NCI-H69 (cell line): ENCODE measurements around the gene CHN2.

Experiments
- DNase-seq: peaks from one replicate; lab custom pipeline; 2025; lab: John Stamatoyannopoulos, UW

Gene CHN2

DNA sequence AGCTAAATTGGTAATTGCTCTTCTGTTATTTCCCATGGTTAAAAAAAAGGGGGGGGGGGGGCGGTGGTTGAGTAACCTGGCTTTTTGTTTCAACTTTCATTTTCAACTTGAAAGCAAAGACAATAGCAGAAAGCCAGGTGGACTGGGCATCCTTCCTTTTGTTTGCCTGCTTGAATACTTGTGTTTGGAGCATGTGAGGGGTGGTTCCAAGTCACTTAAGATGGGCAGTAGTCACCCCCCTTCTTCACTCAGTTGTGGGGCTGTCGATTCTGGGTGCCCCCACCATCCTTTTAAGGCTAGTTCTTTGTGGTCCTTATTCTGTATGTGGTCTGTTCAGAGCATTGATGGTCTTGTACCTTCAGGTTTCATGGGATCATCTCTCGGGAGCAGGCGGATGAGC is 203.4 kb downstream of the CHN2 start:
- DNase-seq: peak; percentile 55

DNA sequence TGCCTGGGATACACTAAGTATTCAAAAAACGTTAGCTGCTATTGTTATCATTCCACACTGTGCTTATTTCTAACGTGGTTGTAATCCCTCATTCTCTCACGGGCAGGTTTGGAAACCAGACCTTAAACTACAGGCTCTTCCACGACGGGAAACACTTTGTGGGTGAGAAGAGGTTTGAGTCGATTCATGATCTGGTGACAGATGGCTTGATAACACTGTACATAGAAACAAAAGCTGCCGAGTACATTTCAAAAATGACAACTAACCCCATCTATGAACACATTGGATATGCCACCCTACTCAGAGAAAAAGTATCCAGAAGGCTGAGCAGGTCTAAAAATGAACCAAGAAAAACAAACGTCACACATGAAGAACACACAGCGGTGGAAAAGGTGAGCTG is 205.9 kb downstream of the CHN2 start:
- DNase-seq: no peak

DNA sequence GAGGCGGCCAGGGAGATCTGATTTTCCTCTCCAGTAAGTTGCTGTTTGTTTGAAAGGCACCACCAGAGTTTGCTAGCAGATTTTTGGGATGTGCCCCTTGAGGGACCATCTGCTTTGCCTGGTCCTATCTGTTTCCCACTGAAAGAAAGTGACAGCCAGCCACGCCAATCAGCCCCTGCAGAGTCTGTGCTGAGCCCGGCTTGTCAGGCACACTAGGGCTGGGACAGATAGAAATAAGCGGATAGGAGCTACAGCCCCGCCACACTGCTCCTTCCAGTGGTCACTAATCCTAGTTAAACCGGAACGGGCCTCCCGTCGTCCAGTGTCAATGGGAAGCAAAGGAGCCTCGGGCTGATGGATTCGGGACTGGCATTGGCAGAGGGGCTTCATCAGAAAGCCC is 207.2 kb downstream of the CHN2 start:
- no peak for DNase-seq

DNA sequence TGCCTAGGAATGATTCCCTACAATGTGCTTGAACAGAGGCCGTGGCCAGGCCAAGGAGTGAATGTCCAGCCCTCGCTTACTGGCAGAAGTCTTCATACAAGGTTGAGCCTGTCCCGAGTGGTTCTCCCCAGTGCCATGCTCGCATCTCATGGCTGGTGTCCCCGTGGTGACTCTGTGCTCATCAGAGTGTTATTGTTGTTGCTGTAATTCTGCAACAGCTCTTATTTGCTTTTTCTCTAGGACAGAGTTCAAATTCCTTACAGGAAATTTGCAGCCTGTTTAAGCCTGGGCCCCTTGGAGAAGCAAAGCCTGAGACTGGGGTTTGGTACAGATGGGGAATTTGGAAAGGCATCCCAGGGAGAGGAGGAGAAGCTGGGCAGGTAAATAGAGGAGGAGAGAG is 211.3 kb downstream of the CHN2 start:
- DNase-seq: no peak

DNA sequence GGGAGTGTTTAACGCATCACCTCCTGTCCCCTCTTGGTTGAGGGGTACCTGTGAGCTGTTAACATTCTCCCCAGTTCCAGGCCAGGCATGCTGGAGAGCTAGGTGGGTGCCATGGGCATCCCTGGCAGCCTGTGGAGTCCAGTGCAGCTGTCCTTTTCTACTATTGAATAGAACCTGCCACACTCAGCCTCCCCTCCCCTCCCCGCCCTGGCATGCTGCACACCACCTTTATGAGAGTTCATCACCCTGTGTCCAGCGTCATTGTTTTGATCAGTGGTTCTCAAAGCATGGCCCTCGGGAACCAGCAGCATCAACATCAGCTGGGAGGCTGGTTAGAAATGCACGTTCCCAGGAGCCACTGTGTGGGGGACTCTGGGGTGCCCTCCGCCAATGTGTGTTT is 211.8 kb downstream of the CHN2 start:
- no peak for DNase-seq

DNA sequence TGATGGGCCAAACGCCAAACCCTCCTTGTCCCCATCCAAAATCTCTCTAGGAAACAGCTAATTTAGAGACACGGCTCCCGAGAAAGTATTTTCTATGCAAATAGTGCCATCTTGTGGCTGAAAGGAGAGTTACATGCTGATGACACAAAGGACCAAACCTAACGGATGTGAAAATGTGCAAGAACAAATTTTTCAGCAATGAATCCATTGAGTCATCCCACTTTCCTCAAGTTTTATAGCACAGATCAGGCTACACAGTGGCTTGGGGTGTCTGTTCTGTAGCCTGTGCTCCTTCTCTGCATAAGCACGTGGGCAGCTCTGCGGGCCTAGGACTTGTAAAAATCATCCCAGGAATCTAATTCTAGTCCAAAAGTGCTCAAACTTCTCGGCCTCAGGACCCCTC is 214.3 kb downstream of the CHN2 start:
- peak; percentile 91 for DNase-seq

DNA sequence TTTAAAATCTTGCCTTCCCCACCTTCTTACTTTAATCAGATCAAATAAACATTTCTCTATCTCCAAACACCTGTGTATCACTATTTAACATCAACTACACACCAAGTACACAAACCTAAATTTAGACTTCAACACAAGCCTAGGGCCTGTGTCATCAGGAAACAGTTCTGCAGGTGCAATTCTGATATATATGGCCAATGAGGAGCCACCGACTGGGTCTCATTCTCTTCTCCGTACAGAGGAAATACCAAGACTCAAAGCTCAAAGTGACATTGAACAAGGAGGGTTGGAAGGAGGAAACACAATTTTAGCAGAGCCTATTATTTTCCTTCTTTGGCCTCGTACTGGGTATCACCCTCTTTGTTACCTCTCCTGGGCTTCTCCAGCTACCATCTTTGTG is 216.4 kb downstream of the CHN2 start:
- no peak for DNase-seq

DNA sequence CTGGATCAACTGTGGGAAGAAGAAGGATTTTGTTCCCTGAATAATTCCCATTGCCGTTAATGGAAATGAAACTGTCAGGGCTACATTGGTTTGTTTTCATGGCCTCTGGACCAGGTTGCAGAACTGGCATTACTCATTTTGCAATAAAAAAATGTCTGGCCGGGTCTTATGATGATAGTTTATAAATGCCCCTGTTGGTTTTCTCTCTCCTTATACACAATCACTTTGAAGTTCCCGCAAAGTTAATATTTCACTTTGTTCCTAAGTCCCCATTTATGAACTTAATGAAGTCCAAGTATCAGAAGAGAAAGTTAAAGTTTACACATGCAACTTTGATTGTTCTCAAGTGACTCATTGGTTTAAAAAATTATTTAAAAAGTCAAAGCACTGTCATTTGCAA is 218.3 kb downstream of the CHN2 start:
- DNase-seq: no peak

DNA sequence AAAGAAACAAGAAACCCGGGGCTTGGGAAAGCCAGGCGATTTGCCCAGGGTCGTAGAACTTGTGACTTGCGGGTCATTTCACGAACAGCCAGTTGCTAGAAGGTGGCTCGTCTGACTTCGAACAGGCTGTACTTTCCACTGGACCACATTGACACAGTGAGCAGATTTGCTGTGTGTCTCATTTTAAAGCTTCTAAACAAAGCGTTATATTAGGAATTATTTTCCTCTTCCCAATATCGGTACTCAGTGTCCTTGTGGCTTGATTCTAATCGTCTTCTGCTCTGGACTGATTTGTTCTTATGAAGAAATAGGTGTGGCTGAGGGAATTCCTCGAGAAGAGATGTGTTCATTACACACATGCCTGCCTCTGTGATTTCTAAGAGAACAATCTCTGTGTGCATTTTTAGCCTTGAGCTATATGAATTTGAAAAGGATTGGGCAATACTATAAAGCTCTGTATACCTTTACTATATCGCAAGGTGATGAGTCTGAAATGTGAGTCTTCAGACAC is 219.1 kb downstream of the CHN2 start:
- DNase-seq: no peak

DNA sequence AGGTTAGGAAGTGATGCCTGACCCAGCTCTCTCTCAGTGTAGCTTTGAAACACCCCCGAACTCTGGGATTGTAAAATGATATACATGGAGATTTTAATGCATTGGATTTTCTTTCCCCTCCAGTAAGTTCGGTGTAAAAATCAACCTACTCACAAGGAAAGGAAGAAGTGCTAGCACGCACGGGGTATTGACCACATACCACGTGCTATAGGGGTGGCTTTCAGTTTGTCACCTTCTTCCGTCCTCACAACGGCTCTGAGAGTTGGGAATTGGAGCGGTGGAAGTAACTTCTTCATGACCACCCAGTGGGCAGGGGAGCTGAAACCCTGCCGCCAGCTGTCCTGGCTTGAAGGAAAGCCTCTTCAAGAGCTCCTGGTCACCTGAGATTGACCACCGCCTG is 219.6 kb downstream of the CHN2 start:
- no peak for DNase-seq

DNA sequence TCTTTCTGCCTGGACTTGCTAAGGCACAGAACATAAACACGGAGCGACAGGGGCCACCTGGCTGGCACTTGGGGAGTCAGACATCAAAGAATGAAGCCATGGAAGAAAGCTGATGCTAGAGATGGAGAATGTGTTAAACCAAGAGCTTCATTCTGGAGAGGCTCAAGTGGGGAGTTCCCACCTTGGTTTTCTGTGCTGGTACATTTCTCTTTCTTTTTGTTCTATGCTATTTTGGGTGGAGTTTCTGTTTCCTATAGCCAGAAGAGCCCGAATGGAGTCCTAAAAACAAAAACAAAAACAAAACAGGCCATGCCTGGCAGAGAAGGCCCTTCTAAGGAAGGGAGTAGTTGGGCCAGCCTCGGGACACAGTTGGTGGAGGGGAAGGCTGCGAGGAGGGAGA is 220.6 kb downstream of the CHN2 start:
- no peak for DNase-seq

DNA sequence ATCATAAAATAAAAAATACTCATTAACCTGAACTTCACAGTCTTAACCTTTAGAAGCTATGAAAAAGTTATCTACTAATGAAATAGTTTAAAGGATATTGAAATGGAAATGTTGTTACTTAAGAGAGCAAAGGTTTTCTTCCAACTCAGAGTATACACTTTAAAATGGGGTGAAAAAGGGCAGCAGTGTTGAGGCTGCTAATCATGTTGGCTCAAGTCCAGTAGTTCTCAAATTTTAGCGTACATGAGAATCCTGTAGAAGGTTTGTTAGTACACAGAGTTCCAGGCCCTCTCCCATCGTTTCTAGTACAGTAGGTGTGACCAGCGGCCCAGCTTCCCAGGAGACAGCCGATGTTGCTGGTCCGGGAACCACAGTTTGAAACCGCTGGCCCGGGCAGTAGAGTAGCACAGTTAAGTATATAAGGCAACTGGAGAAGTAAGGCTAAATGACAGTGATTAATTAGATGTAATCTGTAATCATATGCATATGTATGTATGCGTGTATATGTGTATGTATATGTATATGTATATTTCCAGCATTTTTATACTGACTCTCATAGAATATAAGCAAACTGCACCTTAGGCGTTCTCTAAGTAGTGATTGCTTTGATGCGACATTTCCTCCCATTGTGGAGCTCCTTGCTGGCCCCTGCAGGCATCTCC is 221.8 kb downstream of the CHN2 start:
- DNase-seq: no peak

DNA sequence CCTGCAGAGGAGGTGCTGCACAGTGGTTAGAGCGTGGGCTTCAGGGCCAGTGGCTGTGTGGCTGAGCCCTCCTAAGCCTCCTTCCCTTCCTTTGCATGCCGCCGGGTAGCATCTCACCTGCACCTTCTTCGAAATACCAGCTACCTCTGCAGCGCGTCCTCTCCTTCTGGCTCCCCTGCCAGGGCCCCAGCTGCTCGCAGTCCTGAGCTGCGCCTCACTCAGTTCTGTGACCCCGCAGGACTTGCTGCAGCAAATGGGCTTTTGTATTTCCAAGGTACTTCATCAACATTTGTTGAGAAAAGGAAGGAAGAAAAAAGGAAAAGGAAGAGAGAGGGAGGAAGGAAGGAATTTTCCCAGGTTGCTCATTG is 222.3 kb downstream of the CHN2 start:
- no peak for DNase-seq

DNA sequence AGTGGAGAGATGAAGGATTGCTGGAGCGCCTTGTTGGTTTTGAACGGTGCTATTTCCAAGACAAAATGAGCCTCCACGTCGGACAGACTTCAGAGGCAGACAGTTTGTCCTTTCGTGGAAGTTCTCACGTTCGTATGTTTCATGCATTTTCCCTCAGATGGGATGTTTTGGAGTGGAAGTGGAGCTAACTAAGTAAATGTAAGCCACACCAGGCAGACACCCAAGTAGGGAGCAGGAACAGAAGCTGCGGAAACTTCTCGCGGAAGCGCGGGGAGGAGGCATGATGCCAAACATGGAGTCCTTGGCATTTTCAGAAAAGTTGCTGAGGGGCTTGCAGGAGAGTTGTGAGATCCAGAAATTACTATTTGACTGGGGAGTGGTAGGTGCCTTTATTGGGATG is 223.5 kb downstream of the CHN2 start:
- DNase-seq: no peak

DNA sequence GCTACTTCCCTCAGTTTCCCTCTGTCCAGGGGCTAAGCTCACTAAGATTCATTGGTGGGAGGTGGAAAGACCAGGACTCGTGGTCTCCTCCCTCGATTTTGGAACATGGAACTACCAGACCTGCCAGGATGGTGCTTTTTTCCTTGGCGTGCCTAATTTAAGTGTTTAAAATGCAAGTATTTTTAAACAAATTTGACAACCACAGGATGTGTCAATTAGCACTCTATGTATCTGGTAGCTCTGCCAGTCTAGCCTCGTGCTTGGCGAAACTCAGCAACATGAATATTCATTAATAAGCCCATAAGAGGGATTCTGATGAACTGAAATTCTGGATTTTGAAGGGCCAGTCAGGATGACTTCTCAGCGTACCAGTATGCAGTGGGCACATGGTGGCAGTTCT is 224.1 kb downstream of the CHN2 start:
- DNase-seq: no peak

DNA sequence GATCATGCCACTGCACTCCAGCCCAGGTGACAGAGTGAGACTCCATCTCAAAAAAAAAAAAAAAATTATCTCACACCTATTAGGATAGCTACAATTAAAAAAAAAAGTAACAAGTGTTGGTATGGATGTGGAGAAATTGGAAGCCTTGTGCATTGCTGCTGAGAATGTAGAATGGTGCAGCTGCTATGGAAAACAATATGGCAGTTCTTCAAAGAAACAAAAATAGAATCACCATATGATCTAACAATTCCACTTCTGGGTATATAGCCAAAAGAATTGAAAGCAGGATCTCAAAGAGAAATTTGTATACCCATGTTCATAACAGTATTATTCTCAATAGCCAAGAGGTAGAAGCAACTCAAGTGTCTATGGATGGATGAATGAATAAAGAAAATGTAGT is 225.4 kb downstream of the CHN2 start:
- no peak for DNase-seq

DNA sequence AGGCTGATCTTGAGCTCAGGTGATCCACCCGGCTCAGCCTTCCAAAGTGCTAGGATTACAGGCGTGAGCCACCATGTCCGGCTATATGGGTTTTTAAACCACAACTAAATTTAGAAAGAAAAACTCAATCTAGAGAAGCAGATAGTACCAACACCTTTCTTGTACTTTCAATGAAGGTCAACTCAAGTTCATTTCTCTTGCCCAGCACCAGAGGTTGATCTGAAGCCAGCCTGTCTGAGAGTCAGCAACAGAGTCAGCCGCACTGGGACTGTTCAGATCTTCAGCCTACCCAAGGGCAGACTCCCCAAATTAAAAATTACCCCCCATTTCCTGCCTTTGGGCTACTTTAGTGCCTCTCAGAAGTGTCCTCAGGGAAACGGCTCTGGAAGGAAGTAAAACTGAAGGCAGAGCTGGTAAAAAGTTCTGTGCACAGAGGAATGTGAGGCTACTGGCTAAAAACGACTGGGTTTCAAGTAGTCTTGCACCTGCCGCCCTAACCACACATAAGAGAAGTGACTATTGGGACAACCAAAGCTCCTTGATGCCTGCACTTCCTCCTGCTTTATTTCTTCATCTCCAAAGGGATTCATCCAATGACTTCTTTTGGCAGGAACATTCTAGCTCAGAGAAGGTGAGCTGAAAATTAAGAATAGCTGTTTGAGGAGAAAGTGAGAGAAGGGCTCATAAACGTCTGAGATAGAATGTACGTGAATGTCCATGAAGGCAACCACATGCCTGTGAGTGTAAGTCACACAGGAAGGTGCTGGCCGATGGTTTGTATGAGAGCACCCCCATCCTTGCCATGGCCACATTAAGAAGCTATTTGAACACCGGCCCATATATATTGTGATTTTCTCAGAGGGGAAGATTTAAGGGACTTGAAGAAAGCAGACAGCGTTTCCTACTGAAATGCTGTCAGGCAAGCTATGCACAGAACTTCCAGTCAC is 226.7 kb downstream of the CHN2 start:
- DNase-seq: no peak

DNA sequence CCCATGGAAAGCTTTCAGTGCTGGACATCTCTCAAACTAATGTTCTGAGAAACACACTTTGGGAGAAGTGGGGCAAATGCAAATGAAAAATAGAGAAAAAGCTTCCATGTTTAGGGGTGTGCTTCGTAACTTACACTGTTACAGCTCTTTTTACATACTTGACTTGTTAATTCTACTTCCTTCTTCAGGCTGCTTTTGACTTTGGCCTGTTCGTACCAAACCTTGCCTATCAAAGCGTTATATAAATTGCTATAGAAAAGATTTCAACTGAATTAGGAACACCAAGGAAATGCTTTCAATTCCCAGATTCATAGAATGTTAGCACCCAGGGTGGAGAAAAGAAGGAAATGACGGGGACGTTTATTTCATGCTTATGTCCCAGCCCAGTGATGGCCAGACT is 228.3 kb downstream of the CHN2 start:
- no peak for DNase-seq

DNA sequence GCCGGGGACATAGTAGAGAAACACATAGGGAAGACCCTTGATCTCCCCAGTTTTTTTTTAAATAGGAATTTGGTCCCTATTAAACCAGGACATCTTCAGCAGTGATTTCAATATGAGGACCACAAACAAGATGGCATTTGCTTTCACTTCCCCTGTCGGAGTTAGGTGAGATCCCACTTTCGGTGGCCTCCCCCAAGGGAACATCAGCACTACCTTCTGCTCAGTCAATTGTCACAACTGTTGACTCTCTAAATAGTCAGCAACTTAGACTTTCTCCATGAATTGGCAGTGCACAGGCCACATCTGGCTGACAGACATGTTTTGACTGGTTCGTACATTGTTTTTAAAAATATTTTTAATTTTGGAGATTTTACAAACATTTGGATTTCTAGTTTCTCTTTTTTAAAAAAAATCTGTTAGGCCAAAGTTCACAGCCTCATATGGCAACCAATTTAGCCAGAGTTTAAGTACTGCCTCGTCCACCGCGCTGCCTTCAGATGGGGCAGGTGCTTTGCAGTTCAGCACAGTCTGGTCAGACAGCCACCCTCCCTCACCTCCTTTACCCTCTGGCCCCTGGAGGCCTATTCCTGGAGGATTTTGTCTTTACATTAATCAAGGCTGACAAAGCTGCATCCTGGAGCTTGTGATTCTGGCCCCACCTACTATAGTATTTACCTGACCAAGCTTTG is 229.9 kb downstream of the CHN2 start:
- DNase-seq: no peak

DNA sequence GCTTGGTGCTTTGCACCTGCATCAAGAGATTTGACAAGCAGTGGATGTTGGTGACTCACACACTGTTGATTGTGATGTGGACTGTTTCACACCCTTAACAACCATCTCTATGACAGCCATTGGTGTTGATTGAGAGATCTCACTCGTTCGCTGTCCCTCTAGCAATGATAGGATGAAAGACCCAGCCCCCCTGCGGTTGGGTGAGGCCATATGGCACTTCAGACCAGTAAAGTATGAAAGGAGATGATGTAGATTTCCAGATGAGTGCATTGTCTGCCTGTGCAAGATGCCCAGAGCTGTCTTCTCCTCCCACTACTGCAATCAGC is 230.4 kb downstream of the CHN2 start:
- DNase-seq: peak; percentile 44

DNA sequence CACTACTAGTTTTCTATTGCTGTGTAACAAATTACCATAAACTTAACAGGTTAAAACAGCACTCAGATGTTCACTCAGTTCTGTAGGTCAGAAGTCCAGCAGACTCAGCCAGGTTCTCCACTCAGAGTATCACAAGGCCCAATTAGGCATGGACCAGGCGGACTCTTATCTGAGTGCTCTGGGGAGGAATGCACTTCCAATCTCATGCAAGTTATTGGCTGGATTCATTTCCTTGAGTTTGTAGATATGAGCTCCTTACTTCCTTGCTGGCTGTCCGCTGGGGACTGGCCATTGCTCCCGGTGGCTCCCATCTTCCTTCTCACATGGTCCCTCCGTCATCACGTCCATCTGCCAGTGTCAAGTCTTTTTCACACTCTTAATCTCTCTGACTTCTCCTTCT is 232.0 kb downstream of the CHN2 start:
- no peak for DNase-seq

DNA sequence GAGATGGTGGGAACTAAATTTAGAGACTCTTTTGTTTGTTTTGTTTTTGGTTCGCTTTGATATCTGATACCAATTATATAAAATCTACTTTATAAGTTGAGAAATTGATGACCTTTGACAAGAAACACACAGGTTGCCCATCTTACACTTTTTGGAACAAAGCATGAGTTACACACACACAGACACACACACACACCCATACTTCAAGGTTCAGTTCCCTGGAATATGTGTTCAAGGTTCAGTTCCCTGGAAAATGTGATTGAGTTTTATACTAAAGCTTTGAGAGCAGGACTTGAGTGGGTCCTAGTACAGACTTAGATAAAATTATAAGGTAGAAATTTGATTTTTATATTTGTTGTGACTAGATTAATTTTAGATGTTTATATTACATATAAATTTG is 234.8 kb downstream of the CHN2 start:
- no peak for DNase-seq
